Chondrocyte (in vitro differentiated cells): ENCODE results near the gene EPC2. TPM values are rescaled to one million over a fixed set of nuclear protein-coding genes. Genes with fewer than 3 reads are reported as not detected.
"Not testable (repeated sequence)": the region's sequence is repeated elsewhere in the genome, so short reads cannot be mapped to it uniquely, and the experiment has no call there.

ENCODE experiments used
- DNase-seq: peaks from one replicate; pipeline ENCODE4 v3.0.0; 2021; ENCODE audit warnings: mixed read lengths, low spot score
- H3K27ac Mint-ChIP-seq: one replicate; pipeline ENCODE4 v1.8.0; 2021; ENCODE audit warnings: mild to moderate bottlenecking, moderate library complexity, mixed read lengths; ENCODE audit not compliant: unreplicated experiment
- H3K27me3 Mint-ChIP-seq: 2 replicates; pipeline ENCODE4 v1.8.0; 2021; ENCODE audit warnings: low read depth, mixed read lengths
- H3K36me3 Mint-ChIP-seq: 2 replicates; pipeline ENCODE4 v1.8.0; 2021; ENCODE audit warnings: low read depth, mixed read lengths
- H3K4me1 Mint-ChIP-seq: 2 replicates; pipeline ENCODE4 v1.8.0; 2021; ENCODE audit warnings: low read depth, mild to moderate bottlenecking, mixed read lengths
- H3K4me3 Mint-ChIP-seq: one replicate; pipeline ENCODE4 v1.8.0; 2021; ENCODE audit warnings: mild to moderate bottlenecking, moderate library complexity, mixed read lengths; ENCODE audit not compliant: unreplicated experiment
- H3K9me3 Mint-ChIP-seq: 2 replicates; pipeline ENCODE4 v1.8.0; 2021; ENCODE audit warnings: low read depth, mixed read lengths
- total RNA-seq: library from RNA; stranded (reverse); gene quantifications from 3 replicates; pipeline ENCODE4 v1.2.1, GENCODE V29; 2021
- TF ChIP-seq, protein P1 (sequence below): fragments of 200-600 bp; sonication (generic); IDR thresholded peaks from 2 replicates; pipeline ENCODE4 v1.5.0; 2021; ENCODE audit warnings: antibody characterized with exemption, mild to moderate bottlenecking, moderate library complexity

EPC2 gene
- total RNA-seq, 1 donor from 2014 or later = 23.8 TPM

DNA sequence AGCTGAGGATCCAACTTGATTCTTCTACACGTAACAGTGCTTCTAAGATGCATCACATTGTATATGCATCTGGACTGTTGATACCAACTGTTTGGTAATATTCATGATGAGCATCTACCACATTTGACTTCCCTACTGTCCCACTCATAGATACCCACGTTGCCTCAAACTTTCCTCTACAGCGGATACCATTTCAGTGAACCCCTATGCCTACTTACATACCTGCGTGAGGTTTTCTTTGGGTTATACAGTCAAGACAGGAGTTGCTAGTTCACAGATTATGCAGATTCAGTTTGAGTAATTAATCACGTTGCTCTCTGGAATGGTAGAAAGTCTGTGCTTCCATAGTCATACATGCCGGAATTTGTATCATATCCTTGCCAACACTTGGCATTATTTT lies 40.0 kb downstream of the EPC2 start:
- Mint-ChIP-seq H3K27ac (no peak overlapping the region), H3K36me3 (no peaks in the 10 kb centered on the region), H3K9me3 (no peaks in the 10 kb centered on the region), H3K4me3 (no peak overlapping the region), H3K27me3 (no peaks in the 10 kb centered on the region), H3K4me1 (peaks cover 21% of the 10 kb centered on the region)
- DNase-seq = no peak
- TF ChIP-seq, protein P1, sequence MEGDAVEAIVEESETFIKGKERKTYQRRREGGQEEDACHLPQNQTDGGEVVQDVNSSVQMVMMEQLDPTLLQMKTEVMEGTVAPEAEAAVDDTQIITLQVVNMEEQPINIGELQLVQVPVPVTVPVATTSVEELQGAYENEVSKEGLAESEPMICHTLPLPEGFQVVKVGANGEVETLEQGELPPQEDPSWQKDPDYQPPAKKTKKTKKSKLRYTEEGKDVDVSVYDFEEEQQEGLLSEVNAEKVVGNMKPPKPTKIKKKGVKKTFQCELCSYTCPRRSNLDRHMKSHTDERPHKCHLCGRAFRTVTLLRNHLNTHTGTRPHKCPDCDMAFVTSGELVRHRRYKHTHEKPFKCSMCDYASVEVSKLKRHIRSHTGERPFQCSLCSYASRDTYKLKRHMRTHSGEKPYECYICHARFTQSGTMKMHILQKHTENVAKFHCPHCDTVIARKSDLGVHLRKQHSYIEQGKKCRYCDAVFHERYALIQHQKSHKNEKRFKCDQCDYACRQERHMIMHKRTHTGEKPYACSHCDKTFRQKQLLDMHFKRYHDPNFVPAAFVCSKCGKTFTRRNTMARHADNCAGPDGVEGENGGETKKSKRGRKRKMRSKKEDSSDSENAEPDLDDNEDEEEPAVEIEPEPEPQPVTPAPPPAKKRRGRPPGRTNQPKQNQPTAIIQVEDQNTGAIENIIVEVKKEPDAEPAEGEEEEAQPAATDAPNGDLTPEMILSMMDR = no peak

DNA sequence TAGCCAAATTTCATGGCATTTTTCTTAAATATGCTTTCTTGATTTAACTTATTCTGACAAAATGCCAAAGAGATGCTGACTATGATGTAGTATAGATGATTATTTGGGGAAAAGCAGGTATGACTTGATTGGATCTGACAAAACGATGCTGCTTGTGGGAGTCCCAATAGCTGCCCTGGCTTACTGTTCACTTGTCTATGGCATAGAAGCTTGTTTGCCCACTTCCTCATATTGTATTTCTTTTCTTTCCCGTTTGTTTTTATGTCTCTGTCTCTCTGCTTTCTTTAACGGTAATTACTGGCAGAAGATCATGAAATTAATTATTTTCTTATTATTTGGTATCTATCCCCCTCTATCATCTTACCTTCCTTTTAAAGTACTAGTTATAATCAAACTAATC lies 43.0 kb downstream of the EPC2 start:
- H3K4me3 Mint-ChIP-seq = no peak overlapping the region
- TF ChIP-seq, protein P1 = no peak
- H3K36me3 Mint-ChIP-seq = peaks cover 3% of the 10 kb centered on the region
- H3K9me3 Mint-ChIP-seq = no peaks in the 10 kb centered on the region
- H3K27me3 Mint-ChIP-seq = no peaks in the 10 kb centered on the region
- H3K27ac Mint-ChIP-seq = no peak overlapping the region
- no peak for DNase-seq
- peaks cover 9% of the 10 kb centered on the region for H3K4me1 Mint-ChIP-seq

DNA sequence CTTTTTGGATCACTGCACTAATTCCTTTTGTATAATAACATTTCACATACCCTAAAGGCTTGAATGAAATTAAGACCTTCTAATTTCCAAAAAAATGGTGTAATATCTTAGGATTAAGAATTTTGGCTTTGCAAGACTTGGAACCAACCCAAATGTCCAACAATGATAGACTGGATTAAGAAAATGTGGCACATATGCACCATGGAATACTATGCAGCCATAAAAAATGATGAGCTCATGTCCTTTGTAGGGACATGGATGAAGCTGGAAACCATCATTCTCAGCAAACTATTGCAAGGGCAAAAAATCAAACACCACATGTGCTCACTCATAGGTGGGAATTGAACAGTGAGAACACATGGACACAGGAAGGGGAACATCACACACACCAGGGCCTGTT lies 43.5 kb downstream of the EPC2 start:
- DNase-seq, H3K27ac Mint-ChIP-seq, H3K36me3 Mint-ChIP-seq, H3K9me3 Mint-ChIP-seq, H3K4me3 Mint-ChIP-seq, H3K27me3 Mint-ChIP-seq, H3K4me1 Mint-ChIP-seq: not testable (repeated sequence)

DNA sequence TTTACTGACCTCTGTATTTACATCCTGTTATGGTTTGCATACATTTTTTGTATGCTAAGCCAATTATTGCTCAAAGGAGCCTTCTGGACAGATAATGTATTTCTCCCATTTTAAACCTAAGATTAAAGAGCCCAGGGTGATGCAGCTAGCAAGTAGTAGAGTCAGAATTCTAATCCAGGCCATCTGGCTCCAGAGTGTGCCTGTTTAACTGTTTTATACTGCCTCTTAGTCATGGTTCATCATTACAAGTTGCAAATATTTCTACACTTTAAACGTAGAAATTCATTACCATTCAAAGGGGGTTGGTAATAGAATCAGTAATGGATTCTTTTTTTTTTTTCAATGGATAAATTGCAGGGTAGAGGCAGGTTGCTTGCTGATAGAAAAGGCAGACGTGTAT lies 52.4 kb downstream of the EPC2 start:
- TF ChIP-seq, protein P1 = no peak
- H3K4me1 Mint-ChIP-seq = peaks cover 3% of the 10 kb centered on the region
- no peak overlapping the region for H3K27ac Mint-ChIP-seq
- H3K4me3 Mint-ChIP-seq = no peak overlapping the region
- H3K36me3 Mint-ChIP-seq = peaks cover 23% of the 10 kb centered on the region
- DNase-seq = no peak
- no peaks in the 10 kb centered on the region for H3K27me3 Mint-ChIP-seq
- H3K9me3 Mint-ChIP-seq = peaks cover 26% of the 10 kb centered on the region

DNA sequence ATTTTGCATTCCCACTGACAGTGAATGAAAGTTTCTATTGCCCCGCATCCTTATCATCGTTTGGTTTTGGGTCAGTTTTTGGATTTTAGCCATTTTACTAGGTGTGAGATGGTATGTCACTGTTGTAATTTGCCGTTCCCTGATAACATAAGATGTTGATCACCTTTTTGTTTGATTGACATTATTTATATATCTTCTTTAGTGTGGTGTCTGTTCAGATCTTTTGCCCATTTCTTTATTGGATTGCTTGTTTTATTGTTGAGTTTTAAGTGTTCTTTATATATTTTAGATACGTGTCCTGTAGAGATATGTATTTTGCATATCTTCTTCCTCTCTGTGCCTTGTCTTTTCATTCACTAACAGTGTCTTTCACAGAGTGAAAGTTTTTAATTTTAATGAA lies 55.3 kb downstream of the EPC2 start:
- Mint-ChIP-seq H3K4me1 (peaks cover 10% of the 10 kb centered on the region), H3K27ac (no peak overlapping the region), H3K9me3 (peaks cover 27% of the 10 kb centered on the region), H3K27me3 (no peaks in the 10 kb centered on the region), H3K4me3 (no peak overlapping the region), H3K36me3 (peaks cover 24% of the 10 kb centered on the region)
- TF ChIP-seq, protein P1 = no peak
- DNase-seq = no peak

DNA sequence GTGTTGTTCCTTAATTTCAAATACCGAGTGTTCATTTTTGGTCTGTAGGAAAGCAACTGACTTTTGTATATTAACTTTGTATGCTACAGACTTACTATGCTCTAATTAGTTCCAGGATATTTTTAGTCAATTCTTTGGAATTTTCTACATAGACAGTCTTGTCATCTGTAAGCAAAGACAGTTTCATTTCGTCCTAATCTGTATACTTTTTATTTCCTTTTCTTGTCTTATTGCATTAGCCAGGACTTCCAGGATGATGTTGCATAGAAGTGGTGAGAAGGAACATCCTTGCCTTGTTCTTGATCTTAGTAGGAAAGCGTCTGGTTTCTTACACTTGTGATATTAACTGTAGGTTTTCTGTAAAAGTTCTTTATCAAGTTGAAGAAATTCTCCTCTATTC lies 56.5 kb downstream of the EPC2 start:
- Mint-ChIP-seq H3K4me1 (peaks cover 10% of the 10 kb centered on the region), H3K27ac (no peak overlapping the region), H3K27me3 (no peaks in the 10 kb centered on the region), H3K9me3 (peaks cover 27% of the 10 kb centered on the region), H3K4me3 (no peak overlapping the region), H3K36me3 (peaks cover 27% of the 10 kb centered on the region)
- TF ChIP-seq, protein P1 = no peak
- no peak for DNase-seq
